Pons (tissue), 1 donor: ENCODE measurements around the gene MACROD2.

Experiments
- DNase-seq: peaks from one replicate; pipeline ENCODE4 v3.0.0-alpha.2; 2016; ENCODE audit warnings: low spot score

MACROD2 gene

DNA sequence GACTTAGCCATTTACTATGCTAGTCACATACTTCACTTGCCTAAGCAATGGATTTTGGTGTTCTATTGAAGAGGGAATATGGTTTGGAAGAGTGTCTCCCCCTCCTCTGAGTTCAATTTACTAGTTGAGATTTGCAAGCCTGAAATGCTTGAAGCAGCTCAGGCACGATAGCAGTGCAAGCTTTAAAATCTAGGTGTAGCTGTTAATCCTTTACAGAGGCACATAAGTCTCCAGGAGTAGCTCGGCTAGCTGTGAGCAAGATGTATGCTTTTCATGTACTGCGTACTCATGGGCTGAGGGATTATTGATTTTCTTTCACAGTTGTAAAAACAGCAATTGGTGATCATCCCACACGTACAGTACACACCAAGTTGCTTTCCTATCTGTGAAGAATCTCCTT, 341.4 kb downstream of the MACROD2 start:
- DNase-seq = peak; percentile 63

DNA sequence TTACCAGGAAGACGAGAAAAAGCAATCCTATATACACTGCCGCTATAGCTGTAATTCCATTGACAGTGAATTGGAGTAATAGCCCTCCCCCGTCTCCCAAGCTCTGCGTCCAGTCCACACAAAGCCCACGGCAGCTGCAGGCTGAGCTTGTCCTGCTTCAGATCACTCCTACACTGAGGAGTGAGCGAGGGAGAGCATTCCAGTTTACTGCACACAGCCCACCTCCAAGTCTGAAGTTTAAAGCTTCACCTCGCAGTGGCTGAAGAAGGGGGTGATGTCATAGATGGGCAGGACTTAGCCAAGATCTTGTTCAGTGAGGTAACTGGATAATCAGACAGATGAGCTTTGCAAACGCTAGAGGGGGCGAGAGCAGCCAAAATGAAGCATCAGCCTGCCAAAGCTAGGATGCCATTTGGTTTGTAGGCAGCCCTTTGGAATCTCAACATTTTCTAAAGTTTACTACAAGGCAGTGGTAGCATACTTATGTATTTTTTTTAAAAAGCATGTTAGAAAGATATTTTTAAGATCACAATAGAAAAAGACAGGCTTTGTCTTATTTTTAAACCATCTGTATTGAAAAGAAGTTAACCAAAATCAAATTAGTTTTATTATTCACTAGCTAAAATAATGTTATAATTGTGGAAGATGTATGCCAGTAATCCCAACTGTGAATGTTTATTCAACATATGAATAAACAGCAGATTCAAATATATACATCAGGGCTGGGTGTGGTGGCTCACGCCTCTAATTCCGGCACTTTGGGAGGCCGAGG, 342.3 kb downstream of the MACROD2 start, which contains the start of gene FLRT3:
TSS of gene FLRT3 (minus strand) at position 213 of the 772 bp plus-strand sequence. CDS start 10,106 bp downstream, outside the sequence.
- peak; percentile 98 for DNase-seq

DNA sequence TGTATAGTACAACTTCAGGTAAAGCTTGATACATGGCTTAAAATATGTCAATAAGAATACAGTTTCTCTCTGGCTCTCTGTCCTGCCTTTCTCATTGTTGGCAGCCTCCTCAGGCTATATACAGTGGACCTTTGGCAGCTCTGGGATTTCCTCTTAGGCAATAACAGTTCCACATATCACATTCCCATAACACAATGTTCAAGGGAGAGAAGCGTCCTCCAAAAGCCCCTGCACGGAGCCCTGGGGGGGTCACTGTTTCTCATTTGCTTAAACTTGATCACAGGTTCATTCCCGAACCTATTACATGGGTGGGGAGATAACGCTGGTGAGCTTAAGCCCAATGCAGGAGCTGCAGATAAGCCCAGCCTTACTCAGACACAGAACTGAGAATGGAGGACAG, 346.5 kb downstream of the MACROD2 start:
- no peak for DNase-seq

DNA sequence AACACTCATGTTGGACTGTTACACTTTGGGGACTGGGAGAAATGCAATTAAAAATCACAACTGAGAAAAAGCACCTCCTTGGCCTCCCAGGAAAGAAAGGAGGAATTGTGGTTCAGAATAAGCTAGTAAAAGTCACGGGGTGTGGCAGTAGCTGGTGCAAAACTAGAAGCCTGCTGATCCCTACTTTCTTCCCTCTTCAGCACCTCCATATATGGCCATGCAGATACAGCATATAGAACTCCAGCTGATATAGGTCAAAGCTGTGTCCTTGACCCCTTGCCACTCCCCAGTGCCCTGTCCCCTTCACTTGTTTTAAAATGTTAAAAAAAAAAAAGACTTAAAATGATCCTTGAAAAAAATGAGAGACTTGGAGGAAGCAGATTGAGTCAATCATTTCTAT, 347.6 kb downstream of the MACROD2 start:
- no peak for DNase-seq

DNA sequence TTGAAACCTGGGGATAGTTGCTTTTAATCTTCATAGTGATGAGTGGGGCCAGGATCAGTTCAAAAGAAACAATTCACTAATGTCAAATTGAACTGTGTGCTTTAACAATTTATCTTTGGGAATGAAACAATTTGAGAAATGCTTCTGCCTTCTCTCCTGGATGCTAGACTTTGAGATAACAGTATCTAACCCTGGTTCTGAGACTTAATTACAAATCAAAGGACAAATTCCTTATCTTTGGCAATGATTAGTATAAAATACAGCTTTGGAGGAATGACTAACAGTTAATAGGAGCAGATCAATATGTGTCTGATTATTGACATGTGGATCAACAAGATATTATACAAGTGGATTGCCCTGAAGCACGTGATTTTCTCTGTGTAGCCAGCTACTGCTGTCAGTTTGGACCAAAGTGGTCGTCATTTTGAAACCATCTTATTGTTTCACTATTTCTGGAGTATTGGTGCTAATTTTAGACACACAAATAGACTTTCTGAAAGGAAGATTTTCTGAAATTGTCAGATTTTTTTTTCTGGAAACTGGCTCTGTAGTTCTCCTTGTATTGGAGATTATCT, 348.3 kb downstream of the MACROD2 start:
- DNase-seq = no peak

DNA sequence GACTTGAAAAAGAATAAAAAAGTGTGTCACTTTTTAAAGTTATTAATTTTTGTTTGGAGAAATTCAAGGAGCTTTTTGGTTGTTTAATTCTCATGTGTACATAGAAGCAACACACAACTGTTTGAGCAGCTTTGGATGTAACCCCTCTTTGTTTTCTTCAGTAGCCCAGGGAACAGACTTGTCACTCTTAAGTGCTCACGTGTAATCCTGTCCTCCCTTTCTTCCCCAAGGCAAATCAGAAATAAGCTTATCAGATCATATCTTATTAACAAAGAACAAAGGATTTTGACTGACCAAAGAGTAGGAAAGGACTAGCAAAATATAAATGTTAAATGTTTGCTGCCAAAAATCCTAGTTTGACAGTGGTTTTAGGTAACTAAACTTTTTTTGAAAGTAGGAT, 349.4 kb downstream of the MACROD2 start:
- DNase-seq = no peak

DNA sequence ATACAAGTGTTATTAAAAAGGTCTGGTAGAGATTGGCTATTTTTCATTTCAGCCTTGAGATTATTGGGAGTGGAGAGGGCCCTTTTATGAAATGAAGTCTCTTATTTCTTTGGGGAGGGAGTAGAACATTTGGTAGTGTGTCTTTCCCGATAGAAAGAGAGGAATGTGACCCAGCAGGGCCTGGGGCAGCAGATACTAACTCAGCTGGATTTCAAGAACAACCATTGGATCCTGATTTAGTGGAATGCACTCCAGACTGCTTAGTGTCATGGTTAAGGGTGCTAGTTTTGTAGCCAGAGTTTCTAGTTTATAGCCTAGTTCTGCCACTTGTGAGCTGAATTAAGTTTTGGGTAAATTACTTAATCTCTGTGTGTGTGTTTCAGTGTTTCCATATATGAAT, 360.5 kb downstream of the MACROD2 start:
- DNase-seq = no peak

DNA sequence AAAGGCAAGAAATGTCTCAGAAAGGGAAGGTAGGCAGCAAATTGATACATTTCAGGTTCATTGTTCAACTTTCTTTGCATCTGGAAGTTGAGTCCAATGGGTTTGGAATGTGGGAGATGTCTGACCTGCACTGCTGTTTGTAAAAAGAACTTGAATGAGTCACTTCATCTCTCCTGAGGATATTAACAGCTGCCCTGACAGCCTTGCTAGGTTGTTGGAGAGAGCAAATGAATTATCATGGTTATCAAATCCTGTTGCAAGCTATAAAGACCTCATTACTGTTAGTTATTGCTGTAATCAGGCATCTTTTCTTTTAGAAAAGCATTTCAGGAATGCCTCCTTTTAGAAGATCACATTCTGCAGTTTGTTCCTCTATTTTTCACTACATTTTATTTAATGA, 365.1 kb downstream of the MACROD2 start:
- DNase-seq = no peak

DNA sequence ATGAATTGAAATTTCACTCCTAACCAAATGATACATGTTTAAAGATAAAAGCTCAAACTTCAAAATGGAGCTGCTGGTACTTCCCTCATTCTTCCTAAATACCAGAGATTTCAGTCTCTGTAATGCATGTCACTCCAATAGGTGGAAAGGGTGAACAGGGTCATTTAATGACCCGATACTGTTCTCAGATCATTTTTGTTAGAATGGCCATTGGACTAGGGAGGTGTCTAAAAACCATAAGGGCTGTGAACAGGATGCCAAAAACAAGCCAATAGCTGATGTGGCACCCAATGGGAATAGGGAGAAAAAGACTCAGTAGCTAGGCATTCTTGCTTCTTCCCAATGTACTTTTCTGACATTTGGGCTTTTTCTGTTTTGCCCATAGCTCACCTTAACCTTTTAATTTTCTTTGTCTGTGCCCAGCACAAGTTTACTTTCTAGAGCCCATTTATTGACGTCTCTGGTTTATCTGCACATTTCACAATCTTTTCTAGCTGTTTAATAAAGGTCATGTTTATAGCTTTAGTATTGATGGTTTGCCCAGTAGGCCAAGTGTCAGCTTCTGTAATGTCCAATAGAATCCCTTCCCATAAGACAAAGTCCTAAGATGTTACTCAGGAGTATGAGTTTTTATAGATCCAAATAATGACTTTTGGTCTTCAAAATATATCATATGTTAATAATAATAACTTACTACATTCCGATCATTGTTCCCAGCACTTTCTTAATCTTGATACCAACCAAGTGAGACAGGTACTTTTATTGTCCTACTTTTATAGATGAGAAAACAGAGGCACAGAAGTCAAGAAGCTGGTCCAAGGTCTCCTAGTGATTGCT, 366.4 kb downstream of the MACROD2 start:
- no peak for DNase-seq

DNA sequence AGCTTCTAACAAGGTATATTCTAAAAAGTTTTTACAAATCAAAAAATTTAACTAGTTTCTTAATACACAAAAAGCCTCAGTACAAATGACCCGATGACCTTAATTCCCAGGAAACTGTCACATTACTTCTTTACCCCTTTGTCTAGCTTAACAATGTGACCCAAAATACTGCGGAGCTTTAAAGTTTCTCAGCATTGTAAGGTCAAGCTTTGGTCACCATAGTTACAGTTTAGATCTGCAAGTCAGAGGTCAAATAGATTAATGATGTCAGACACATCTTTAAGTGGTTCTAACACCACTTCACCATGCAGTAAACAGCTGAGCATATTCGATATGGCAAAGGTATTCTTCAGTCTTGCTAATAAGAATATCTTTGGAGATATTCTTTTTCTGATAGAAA, 378.9 kb downstream of the MACROD2 start:
- DNase-seq = no peak

DNA sequence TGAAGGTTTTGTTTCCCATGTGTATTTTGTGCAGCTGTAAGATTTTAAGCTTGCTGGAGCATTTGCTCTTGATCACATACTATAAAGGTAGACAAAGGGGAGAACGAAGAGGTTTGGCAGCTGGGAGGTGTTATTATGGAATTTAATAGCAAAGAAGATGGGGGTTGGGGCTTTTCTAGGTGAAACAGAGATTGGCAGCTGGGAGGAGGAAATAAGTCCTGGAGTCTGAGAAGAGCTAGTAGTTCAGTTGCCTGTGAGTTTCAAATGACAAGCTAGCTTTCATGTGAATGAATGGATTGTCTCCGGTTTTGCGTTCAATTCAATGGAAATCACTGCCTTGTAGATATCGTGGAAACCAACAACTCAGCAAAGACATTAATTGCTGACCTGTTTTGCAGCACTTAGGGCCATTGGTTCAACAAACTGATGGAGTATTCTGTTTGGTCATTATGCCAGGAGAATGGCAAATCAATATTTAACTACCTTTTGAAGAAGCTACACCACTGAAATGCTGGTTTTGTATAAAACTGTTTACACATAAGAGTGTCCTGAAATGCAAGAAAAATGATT, 380.2 kb downstream of the MACROD2 start:
- DNase-seq = peak; percentile 28

DNA sequence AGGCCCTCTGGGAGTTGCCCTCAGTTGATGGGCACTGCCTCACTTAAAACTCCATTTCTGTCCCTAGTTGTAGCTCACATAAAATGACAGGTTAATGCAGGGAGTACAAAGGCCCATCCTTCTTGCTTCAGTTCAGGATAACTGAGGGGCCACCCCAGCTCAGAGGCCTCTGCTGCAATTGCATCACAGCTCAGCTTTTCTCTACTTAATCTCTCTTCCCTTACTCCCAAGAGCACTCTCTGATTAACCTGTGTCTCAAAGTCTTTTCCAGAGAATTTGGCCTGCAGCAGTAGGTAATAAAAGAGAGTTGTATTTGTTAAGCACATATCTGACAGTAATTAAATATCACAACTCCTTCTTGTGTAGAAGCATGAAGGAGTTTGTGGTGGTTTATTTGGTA, 383.0 kb downstream of the MACROD2 start:
- DNase-seq = no peak

DNA sequence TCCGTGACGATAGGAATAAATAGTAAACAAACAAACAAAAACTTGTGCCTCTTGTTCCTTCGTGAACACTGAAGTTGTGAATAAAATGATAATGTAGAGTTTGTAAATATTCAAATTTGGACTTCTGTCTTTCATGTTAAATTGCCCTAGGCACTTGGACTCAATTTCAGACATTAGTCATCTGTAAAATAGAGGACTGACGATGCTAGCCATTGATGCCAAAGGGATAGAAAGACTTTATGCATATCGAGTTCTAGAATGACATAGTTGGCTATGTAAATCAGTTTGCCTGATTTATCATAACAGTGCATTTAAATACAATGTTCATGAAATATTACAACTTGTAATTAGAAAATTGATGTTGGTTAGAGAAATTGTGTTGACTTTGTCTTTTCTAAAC, 388.0 kb downstream of the MACROD2 start:
- no peak for DNase-seq

DNA sequence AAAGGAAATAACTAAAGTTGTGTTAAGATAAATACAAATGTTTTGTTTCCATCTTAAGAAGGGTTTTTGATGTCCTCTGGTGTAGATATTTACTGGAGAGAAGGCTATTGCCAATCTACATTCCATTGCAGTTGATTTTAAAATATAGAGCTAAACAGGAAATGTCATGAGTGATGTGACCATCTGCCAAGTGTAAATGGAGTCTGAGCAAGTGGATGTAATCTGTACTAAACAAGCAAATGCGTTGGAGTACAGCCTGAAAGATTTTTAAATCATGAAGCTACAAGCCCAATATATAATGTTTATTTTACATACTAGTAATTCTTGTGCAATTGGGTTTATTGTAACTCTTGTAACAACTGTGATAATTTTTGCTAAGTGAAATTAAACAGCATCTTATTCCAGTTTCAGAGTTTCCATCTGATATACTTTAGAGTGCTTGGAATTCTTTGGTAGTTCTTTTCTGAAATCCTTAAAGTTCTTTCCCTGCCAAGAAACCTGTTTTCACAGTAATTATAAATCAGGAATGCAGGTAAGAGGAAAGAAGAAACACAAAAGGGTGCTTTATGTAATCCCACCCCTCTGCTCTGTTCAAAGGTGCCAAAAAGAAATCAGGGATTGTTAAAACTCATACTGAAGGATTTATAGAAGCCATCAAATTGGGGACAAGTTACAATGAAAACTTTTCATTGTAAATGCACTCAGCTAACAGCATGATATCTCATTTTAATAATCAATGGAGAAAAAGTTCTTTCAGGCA, 389.3 kb downstream of the MACROD2 start:
- no peak for DNase-seq

DNA sequence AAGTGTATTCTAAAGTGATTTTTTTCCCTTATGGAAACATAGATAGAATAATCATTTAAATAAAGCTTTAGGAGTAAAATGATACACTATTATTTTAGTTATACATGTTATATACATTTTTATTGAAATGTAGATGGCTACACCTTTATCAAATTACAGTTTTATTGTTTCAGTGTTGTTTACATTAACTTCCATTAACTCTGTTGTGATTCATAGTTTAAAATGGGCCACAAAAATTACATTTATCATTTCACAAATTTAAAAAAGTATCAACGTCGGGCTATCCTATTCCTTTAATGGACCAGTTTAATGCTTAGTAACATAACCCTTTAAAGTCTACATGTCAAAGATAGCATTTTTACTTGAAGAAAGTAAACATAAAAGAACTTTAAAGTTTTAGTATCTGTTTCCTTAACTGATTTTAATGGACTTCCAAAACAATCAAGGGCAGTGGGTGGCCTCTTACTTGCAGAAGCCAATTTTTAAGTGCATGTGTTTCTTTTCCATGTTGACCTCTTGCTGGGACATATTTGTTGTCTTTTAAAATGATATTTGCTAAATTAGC, 389.9 kb downstream of the MACROD2 start:
- no peak for DNase-seq

DNA sequence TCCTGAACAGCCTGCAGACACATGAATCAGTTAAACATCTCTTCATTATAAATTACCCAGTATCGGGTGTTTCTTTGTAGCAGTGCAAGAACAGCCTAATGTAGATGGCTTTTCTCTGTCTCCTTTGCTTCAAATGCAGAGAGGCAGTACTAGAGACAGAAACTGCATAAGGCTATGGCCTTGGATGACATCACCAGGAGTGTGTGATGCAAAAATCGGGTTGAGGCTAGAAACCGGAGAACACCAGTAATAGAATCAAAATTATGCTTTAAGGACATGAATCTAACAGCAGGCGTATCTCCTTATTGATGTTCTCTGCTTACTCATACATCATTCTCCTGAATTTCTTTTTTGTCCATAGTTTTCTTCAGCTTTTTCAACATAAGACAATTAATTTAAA, 391.4 kb downstream of the MACROD2 start:
- no peak for DNase-seq

DNA sequence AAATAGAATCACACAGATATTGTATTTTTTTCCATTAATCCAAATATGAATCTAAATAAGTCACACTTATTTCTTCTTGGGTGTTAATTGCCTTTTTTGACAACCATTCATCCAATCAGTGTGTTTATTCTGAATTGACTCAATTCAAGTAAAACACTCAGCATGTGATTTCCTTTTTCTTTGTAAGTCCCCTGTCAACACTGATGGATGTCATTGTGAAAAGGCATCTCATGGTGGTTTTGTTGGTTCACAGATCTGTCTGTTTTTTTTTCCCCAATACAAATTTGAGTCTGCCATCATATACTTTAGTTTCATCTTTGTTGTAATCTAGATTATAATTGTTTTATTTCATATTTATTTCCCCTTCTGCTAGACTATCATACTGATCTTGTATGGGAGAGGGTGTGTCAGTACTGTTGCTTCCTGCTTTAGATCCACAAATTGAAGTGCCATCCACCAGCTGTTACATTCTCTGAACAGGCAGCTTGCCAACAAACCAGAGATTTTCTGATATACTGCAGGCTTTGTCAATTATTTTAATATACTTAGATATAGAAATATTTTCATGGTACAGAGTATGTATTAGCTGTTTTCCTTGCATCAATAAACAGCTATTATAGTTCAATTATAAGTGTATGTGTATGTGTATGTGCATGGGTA, 406.3 kb downstream of the MACROD2 start:
- no peak for DNase-seq

DNA sequence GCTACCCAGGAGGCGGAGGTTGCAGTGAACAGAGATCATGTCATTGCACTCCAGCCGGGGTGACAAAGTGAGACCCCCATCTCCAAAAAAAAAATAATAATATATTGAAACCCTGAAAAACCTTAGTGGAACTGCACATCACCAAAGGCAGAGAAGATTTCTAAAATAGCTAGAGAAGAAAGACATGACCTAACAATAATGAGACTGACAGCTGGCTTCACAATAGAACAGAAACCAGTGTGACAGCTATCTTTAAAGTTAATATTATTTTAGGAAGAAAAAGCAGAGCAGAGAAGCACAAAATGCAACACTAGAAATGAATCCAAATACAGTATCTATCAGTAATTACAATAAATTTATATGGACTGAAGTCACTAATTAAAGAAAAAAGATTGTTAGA, 409.2 kb downstream of the MACROD2 start:
- DNase-seq = no peak

DNA sequence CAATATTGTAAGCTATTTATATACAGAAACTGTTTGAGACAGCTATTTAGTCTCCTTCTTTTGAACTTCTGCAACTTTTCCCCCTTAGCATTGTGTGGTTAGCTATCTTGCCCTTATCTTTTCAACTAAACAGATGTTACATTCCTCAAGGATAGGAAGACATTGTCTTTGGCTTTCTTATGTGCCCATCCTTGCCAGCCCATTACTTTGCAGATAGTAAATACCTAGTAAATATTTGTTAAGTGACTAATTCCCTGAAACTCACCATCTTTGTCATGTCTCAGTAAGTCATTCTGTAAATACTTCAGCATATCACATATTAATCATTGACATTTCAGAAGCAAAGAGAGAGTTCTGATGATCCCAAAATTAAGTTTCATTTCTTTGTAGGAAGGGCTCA, 411.2 kb downstream of the MACROD2 start:
- DNase-seq = no peak

DNA sequence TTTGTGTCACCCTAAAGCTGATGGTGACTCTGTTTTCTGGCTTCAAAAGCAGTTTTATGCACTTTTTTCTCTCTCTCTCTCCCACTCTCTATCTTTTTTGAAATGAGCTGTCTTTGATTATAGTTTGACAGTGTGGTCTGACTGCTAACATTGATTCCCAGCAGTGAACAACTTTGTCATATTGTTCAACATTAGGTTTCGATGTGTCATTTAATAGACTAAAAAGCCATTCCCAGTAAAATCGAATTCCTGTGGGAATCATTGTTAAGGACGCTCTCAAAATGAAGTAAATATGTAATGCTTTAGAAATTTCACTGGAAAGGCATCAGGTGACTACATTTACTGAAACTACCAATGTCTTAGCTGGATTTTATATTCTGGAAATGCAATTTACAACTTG, 412.0 kb downstream of the MACROD2 start:
- no peak for DNase-seq
